ENCODE measurements around the gene EMP3. TPM values are rescaled to one million over a fixed set of nuclear protein-coding genes. Genes with fewer than 3 reads are reported as not detected.

The EMP3 gene
- total and polyA plus RNA-seq, 2 of the 13 experiments (the other 11 are each of a cell fraction or from before 2014, with no cell fraction given) = 2.2 to 7.8 TPM

DNA sequence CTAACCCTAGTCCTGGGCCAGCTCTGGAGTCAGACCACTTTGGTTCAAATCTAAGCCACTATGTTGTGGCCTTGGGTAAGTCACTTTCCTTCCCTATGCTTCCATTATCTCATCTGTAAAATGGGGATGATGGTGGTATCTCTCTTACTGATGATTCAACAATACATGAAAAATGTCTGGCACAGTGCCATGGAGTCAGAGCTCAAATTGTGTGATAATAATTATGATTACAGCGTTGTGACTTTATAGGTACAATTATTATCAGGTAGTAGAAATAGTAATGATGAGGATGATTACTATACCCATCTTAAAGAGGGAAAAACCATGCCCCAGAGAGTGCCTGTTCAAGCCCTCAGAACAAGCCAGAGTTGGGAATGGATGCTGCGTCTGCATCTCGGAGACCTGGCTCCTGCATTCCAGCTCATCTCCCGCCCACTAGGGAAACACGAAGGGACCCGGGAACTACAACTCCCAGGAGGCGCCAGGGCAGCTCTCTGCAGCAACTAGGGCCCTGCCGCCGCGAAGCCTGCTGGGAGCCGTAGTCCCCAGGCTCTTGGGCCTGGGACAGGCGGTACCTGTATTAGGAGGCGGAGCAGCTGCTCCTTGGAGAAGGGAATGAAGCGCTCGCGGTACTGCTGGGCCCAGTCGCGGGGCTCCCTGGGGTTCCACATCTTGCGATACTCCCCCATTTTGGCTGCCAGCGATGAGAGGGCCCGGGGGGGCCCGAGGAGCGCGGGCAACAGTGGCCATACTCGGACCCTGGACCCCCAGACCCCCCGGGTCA is 37.6 kb downstream of the EMP3 start (continued):
- TF ChIP-seq, protein P1, sequence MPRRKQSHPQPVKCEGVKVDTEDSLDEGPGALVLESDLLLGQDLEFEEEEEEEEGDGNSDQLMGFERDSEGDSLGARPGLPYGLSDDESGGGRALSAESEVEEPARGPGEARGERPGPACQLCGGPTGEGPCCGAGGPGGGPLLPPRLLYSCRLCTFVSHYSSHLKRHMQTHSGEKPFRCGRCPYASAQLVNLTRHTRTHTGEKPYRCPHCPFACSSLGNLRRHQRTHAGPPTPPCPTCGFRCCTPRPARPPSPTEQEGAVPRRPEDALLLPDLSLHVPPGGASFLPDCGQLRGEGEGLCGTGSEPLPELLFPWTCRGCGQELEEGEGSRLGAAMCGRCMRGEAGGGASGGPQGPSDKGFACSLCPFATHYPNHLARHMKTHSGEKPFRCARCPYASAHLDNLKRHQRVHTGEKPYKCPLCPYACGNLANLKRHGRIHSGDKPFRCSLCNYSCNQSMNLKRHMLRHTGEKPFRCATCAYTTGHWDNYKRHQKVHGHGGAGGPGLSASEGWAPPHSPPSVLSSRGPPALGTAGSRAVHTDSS (CRISPR knock-in tag; conservative IDR thresholded peaks at IDR 0.05) = no peak
- TF ChIP-seq PLRG1 (conservative IDR thresholded peaks at IDR 0.05) (no peak), ZBTB4 (CRISPR knock-in tag; IDR thresholded peaks at IDR 0.05; ENCODE audit: borderline replicate concordance) (no peak), HDAC1 (CRISPR knock-in tag; IDR thresholded peaks at IDR 0.05) (no peak), KDM5B (CRISPR knock-in tag; IDR thresholded peaks at IDR 0.05; ENCODE audit: borderline replicate concordance) (0 out of 2 replicates have a peak, but pooled peaks have one; percentile 14), NPAS2 (CRISPR knock-in tag; IDR thresholded peaks at IDR 0.05; ENCODE audit: borderline replicate concordance) (no peak), WIZ (CRISPR knock-in tag; IDR thresholded peaks at IDR 0.05) (no peak), ZNF530 (CRISPR knock-in tag; IDR thresholded peaks at IDR 0.05; ENCODE audit: low read depth) (no peak), ZNF768 (CRISPR knock-in tag; IDR thresholded peaks at IDR 0.05) (no peak), ATAD3A (CRISPR knock-in tag; IDR thresholded peaks at IDR 0.05) (no peak), ZNF17 (CRISPR knock-in tag; IDR thresholded peaks at IDR 0.05) (no peak), ZNF607 (CRISPR knock-in tag; IDR thresholded peaks at IDR 0.05; ENCODE audit: borderline replicate concordance) (no peak; the same call in 1 of the 2 replicates), ZEB1 (IDR thresholded peaks at IDR 0.05; ENCODE audit: insufficient replicate concordance, low read depth) (peak; percentile 53), ZNF589 (CRISPR knock-in tag; conservative IDR thresholded peaks at IDR 0.05) (no peak; the same call in 1 of the 2 replicates), SOX6 (IDR thresholded peaks at IDR 0.05) (no peak), SOX6 (CRISPR knock-in tag; IDR thresholded peaks at IDR 0.05) (no peak; the same call in 1 of the 2 replicates), ZNF451 (CRISPR knock-in tag; IDR thresholded peaks at IDR 0.05) (no peak), NFE2L2 (IDR thresholded peaks at IDR 0.05; ENCODE audit: low read length) (peak; percentile 30; the same call in 1 of the 2 replicates), SNRNP70 (IDR thresholded peaks at IDR 0.05; ENCODE audit: low read depth, low read length) (no peak), ZNF256 (CRISPR knock-in tag; conservative IDR thresholded peaks at IDR 0.05) (no peak)
- TF ChIP-seq, protein P2, sequence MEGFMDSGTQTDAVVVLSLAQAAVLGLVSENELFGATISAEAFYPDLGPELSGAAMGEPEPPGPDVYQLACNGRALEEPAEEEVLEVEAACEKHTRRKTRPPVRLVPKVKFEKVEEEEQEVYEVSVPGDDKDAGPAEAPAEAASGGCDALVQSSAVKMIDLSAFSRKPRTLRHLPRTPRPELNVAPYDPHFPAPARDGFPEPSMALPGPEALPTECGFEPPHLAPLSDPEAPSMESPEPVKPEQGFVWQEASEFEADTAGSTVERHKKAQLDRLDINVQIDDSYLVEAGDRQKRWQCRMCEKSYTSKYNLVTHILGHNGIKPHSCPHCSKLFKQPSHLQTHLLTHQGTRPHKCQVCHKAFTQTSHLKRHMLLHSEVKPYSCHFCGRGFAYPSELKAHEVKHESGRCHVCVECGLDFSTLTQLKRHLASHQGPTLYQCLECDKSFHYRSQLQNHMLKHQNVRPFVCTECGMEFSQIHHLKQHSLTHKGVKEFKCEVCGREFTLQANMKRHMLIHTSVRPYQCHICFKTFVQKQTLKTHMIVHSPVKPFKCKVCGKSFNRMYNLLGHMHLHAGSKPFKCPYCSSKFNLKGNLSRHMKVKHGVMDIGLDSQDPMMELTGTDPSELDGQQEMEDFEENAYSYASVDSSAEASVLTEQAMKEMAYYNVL (CRISPR knock-in tag; IDR thresholded peaks at IDR 0.05; ENCODE audit: borderline replicate concordance) = no peak
- TF ChIP-seq, protein P3, sequence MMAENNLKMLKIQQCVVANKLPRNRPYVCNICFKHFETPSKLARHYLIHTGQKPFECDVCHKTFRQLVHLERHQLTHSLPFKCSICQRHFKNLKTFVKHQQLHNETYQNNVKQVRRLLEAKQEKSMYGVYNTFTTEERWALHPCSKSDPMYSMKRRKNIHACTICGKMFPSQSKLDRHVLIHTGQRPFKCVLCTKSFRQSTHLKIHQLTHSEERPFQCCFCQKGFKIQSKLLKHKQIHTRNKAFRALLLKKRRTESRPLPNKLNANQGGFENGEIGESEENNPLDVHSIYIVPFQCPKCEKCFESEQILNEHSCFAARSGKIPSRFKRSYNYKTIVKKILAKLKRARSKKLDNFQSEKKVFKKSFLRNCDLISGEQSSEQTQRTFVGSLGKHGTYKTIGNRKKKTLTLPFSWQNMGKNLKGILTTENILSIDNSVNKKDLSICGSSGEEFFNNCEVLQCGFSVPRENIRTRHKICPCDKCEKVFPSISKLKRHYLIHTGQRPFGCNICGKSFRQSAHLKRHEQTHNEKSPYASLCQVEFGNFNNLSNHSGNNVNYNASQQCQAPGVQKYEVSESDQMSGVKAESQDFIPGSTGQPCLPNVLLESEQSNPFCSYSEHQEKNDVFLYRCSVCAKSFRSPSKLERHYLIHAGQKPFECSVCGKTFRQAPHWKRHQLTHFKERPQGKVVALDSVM (CRISPR knock-in tag; IDR thresholded peaks at IDR 0.05) = no peak
